GM19351 (cell line): ENCODE data around the gene MYLK4.

Experiments
- ATAC-seq: cut with Tn5 transposase; IDR thresholded peaks from one replicate; pipeline ENCODE4 v1.9.1; 2021; ENCODE audit warnings: mild to moderate bottlenecking, moderate library complexity; ENCODE audit not compliant: unreplicated experiment

The MYLK4 gene

DNA sequence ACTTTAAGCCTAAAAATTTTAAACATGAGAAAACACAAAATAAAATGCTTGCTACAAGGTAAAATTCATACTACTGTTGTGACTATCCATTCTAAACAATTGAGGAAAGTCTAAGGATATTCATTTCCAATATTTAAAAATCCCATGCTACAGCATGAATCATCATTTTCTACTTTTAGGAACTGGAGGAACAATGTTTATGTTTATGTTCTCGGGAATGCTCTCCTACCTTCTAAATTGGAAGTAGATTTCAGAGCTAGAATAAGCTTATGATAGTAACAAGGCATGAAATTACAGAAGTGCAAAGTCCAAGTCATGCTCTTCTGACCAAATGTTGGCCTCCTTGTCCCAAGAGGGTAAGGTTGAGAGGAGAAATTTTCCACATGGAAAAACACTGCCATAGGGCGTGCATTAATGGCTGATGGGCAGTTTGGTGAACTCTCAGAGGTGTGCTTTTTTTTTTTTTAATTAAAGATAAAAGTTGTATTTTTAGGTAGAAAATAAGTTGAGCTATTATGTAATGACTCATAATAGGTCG lies 6.0 kb upstream of the MYLK4 start:
- no peak for ATAC-seq

DNA sequence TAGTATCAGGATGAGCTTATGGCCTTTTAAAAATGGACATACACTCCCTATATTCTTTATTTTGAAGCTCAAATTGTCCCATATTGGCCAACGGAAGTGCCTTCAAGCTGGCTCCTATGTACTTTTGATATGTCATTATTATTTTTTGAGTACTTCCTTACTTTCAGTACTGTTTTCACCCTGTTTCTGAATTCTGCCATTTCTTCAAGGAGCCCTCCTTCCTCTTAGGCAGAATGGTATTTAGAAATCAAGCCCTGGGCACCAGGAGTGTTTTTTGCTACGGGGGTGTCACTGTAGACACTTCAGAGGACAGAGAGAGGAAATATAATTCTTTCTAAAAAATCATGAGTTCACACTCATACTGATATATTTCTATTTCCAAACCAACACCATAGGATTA lies 5.5 kb upstream of the MYLK4 start:
- no peak for ATAC-seq

DNA sequence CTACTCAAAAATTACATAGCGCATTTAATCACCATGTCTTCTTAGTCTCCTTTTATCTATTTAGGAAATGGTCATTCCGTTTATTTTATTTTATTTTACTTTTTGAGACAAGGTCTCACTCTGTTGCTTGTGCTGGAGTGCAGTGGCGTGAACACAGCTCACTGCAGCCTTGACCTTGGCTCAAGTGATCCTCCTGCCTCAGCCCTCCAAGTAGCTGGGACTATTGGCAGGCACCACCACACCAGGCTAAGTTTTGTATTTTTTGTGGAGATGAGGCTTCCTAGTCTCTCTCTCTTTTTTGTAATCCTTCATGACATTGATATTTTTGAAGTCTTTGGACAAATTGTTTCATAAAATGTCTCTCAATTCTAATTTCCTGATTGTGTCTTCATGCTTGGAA lies 4.7 kb upstream of the MYLK4 start:
- no peak for ATAC-seq

DNA sequence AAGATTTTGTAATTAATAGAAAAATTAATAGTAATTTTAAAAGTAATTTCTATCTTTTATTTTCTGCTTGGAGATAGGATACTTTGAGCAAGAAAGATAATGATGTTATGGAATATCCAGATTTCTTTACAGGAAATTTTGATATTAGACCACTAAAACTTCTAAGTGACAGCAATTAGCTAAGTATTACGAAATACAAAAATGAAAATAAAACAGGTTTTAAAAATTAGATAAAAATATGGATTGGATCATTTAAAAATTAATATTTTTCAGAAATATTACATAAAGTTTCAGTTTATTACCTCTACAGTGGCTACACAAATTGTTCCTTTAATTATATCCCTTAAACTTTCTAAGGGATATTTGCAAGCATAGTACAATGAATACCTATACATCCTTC lies 4.2 kb upstream of the MYLK4 start:
- no peak for ATAC-seq

DNA sequence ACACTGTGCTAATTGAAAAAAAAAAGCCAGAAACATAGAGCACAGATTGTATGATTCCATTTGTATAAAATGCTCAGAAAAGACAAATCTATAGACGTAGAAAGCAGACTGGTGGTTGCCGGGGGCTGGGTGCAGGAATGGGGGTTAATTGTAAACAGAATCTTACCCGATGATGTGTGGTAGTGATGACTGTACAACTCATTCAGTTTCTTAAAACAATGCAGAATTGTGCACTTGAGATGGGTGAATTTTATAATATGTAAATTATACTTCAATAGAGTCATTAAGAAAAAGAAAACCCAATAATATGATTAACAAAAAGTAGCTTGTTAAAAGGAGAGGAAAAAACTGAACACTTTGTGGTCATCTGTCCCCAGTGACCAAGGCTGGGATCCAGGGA lies 3.7 kb upstream of the MYLK4 start:
- no peak for ATAC-seq

DNA sequence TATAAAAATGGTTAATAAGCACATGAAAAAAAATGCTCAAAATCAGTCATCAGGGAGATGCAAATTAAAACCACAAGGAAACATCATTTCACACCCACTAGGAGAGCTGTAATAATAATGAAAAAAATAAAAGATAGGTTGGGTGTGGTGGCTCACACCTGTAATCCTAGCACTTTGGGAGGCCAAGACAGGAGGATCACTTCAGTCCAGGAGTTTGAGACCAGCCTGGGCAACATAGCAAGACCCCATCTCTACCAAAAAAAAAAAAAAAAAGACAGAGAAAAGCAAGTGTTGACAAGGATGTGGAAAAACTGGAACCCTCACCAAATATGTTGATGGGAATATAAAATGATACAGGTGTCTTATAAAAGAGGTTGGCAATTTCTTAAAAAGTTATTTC lies 3.0 kb upstream of the MYLK4 start:
- no peak for ATAC-seq

DNA sequence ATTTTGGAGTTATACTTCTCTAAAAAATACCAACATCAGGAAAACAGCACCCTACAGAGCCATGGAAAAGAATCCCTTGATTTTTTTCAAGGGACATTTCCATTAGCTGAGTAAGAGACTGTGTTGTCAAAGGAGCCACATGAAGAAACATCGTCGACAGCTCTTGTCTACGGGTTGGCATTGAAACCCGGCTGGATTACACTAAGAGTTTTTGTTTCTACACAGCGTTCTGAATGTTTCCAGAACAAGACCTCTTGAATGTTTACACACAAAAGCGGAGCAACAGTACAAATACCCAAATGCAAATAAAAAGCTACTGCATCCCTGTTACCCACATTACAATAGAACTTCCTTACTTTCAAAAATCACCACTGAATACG lies 2.4 kb upstream of the MYLK4 start:
- no peak for ATAC-seq

DNA sequence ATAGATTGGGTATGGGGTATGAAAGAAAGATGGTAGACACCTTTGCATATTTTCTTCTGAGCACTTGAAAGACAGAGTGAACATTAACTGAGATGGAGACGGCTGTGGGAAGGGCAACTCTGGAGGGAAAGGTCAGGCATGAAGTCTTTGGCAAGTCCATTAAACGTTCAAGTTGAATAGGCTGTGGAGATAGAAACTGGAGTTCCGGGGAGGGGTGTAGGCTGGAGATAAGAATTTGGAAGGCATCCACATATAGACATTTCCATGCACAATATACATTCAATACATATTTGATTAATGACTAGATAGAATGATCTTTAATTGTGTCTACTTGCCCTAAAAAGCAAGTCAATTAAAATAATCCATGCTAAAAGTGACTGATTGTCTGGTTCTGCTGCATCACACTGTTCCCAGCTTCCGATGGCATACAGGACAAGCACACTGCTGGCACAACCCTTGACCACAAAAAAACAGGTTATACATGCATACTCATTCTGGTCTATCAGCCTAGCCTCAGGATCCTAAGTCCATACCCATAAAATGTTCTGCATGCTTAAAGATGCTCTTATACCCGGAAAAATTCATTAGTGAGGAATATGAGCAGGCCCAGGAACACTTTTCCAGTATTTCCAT lies 1.9 kb upstream of the MYLK4 start:
- no peak for ATAC-seq

DNA sequence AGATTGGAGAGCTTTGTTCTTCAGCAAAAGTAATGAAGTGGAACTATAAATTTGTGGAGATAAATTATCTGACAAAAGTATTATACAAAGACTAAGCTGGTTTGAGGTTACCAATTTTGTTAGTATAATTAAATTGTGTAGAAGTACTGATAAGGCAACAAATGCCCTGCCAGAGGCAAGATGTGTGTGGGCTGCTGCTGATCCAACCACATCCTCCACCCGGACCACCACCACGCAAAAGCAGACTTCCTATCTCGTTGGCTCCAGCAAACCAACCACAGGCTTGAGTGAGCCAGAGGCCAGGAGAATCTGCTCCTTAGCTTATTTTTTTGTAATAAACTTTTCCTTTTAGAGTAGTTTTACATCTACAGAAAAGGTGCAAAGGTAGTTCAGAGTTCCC lies 1.1 kb upstream of the MYLK4 start:
- no peak for ATAC-seq

DNA sequence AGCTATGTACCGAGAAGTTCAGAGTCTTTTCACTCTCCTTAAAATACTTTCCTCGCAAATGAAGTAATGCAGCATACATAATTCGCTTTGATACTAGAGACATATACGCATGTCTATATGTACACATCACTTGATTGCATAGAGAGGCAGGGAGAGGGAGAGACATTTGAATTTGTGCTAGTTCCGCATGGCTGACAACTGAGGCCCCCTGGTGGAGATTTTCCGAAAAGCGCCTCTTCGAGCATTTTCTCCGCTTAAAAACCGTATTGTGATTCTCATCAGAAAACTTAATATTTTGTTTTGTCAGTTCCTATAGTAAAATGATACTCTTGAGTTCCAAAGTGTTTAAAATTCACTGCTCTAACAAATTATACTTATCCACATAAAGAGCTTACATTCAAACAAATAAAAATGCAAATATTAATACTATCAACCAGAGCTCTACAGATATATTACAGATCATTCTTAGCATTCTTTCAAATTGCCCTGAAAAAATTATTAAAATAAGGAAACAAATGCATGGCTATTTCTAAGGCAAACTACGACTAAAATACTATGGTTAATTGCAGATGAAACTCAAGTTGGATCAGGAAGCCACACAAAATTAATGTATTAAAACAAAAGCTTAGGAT lies 637 bp downstream of the MYLK4 start:
- ATAC-seq, result no peak

DNA sequence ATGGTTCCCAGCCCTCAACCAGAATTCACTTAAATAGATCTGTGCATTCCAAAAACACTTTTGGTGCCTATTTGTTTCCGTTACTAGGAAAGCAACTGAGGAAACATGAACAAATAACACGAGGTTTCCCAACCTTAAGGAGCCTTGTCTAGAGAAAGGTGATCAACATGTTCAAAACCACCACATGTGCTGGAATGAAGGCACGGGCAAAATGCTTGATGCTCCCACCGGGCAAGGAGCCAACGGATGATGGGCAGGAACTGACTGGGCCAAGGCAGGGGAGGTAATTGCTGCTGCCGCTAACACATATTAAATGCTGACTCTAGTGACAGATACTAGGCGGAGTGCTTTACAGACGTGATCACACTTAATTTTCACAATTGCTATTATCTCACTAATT lies 2.5 kb downstream of the MYLK4 start:
- no peak for ATAC-seq

DNA sequence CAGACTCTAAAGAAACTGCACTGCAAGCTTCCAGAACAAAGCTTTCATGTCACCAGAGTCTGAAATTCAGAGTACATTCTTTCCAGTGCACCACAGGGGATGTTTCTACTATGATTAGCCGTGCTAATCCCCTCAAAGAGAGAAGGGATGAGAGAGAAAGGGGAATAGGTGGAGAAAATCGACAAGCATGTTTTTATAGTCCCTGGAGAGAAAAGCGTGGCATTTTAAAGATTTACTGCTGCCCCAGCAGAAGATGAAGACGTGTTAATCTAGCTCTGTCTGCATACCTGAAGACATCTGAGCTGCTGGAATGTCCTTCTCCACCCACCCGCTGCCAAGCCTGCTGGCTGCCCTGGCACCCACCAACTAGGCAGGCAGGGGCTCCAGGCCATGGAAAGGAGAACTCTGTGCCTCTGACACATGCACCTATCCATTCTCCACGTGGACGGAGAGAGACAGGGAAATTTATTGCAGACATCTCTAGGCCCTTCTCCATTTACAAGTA lies 4.1 kb downstream of the MYLK4 start:
- ATAC-seq, result no peak

DNA sequence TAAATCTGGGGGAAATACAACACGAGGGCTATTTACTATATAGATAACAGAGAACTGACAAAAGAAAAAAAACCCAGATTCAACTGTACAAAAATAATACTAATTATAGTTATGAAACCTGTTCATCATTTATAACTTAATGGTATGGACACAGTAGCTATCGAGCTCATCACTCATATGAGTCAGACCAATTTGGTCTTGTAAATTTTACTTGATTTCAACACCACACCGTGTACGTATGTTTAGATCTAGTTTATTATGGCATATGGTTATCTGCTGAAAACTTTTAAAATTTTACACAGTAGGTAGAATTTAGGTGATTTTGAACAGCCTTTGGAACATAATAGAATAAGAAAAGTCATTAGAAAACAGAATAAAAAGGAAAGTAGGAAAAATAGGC lies 5.5 kb downstream of the MYLK4 start:
- ATAC-seq, result no peak

DNA sequence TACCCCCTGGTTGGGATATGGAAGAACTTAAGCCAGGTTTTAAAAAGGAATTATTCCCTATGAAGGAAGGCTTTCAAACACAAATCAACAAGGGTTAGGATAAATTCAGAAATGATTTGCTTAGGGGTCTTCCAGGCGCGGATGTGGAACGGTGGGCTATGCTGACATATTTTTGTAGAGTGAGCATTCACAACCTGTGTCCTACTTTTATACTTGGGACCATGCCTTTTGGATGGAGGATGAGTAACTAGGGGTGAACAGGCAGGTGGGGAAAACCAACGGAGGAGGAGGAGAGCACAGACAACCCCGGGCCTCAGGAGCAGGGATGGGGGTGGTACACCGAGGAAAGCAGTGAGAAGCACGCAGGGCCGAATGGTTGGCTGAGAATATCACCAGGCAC lies 5.9 kb downstream of the MYLK4 start:
- no peak for ATAC-seq

DNA sequence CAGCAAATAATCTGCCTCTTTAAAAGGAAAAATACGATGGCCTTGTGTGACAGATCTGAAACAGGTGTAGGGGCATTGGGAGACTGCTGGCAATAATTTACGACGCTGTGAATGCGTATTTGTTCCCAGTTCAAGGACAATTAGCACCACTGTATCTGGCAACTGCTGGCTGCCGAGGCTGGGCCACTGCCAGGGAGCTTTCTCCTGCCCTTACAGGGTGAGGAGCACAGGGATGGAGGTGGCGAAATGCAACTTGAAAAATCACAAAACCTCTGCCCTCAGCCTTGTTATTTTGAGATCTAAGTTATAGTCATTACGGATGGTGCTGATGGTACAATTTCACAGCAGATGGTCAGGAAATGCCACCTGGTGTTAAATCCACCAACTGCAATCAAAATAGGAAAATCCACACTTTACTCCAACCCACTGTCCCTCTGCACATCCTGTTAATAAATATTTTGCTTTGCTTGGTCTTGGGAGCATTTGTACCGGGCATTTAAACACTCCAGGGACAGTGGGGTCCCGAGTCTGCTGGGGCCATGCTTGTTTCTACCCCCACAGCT lies 6.4 kb downstream of the MYLK4 start:
- no peak for ATAC-seq

DNA sequence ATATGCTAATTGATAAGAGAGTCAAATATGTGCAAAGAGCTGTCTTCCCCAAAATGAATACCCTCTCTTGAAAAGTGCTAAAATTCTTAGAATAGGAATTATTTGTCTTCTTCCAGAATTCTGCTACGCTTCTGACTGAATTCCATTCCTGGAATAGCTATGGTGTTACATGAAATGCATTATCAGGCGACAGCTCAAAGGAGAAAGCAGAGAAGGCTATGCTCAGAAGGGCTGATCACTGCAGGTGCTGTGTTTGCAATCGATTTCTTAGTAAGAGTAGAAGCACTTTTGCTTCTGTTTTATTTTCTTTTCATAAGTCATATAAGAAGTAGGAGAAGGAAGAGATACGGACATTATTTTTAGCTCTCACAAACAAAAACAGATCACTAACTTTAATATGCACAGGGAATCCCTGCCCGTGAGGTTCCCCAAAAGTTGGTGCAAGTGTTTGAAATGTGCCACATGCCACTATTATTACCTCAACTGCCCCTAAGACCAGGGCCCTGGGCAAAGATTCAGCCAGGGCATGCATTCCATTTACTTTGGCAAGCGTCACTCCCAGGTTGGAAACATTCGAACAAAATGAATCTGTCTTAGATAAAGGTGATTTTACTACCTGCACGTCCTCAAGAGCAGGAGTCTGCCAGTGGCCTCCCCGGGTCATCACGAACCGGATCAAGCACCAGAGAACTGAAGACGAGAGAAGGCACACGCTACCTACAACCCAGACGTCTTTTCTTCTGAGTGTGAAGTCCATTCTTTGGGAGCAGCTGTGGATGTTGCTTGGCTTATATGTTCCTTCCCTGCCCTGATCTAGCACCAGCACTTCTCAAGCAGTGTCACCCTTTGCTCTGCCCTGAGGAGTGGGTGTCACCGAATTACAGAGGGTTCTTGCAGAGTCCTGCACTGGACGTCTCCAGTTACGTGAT lies 7.2 kb downstream of the MYLK4 start:
- no peak for ATAC-seq

DNA sequence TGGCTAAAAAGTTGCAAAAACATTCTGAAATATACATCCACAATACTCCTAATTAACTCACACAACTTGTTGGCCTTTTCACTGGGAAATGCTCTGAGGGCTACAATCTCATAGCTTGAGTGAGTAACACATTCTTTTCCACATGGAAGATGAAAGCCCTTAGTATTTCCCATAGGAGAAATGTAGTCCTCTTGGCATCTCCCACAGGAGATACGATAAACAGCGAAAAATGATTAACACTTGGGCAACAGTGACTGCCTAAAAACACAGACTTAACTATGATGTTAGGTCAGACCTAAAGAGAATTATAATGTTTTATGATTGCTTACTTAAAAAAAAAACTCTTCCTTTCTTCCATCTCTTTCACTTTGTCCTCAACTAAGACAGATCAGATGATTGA lies 9.0 kb downstream of the MYLK4 start:
- no peak for ATAC-seq

DNA sequence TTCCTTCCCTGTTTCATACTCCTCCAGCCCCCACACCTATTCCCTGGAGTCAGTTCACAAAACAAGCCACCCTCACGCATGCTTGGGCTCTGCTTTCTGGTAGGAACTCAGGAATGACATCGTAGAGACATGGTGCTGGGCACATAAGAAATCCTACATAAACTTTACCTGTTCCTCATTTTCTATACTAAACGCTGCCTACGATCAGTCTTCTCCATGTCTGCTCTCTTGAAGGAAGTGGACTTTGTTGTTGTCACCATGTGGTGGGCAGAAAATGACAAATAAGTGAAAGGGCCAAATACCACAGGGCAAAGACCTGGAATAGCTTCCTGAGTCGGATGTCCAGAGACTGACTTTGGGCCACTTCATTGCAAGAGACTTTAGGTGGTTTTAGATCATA lies 10.1 kb downstream of the MYLK4 start:
- no peak for ATAC-seq

DNA sequence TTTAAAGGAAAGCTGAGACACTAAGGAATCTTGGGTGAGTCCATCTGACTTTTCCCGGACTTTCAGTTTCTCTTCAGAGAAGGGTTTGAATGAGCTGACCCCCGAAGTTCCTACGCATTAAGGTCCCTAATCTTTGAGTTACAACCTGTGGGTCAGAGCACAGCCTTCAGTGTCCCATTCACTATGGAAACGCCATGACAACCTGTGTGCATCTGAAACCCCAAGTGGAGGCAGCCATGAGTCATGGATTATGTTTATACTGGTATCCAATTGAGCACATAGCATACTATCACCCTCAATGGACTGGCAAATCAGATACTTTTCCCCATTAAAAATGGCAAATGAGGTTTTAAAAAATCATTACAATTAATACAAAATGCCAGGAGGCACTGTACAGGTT lies 11.4 kb downstream of the MYLK4 start:
- no peak for ATAC-seq

DNA sequence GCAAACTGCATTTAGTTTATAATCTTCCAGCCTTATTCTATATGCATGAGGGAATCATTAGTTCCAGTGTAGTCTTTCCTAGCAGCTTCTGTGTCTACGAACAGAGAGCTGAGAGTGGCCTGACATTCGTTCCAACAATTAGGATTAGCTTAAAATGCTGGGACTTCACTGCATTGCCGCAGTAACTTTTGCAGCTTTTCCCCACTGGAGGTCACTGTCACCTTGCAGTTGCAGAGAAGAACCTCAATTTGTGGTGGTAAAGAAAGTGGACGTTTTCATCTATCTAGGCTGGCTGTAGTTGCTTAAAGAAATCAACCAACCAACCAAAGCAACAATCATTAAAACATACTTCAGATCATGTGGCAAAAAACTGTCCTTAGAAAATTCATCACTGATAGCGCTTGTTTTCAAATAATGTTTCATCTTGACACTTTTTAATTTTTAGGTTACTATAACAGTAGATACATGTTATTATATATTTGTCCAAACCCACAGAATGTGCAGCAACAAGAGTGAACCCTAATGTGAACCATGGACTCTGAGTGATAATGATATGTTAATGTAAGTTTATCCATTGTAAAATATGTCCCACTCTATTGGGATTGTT lies 12.2 kb downstream of the MYLK4 start:
- ATAC-seq, result no peak

DNA sequence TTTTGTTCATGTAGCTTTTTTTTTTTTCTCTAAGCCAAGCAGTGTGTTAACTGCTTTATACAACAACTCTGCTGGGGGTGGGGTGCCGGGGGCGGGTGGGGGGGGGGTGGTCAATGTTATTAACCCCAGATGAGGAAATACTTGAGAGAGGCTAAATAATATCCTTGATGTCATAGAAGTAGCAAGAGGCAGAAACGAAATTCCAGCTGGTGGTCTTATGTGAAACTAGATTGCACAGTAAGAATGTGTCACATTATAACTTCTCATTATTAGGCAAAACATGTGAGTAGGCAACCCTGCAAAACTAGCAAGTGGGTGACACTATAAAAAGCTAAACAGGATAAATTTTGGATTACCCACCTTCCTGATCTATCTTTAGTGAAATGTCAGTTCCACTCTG lies 12.8 kb downstream of the MYLK4 start:
- no peak for ATAC-seq
